NCI-H510A (cell line): Measurements from ENCODE around the gene BMI1.
"Not testable (repeated sequence)": the region's sequence is repeated elsewhere in the genome, so short reads cannot be mapped to it uniquely, and the experiment has no call there.

Source experiments
- DNase-seq: peaks from one replicate; lab custom pipeline; 2025; lab: John Stamatoyannopoulos, UW

Gene BMI1

DNA sequence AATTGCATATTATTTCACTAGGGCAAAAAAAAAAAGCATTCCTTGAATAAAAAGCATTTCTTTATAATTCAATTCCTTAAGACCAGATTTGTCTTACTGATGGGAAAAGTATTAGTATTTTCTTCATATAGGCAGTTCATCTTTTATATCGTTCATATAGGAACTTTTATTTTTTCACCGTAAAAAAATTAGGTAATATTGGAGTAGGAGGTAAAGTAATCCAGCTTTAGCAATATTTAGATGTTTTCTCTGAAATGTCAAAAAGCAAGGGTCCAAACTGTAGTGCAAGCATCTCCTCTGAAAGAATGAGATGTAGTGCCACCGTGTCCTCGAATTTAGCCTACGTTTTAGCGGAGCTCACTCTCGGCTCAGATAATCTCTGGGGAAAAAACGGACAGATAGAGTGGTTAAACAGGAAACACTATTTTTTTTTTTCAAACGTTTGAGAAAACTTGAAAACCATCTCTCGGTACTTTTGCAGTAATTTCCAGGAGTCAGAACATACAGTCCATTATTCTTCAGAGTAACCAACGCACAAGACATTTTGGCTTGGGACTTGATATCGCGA is 18.9 kb downstream of the BMI1 start:
- DNase-seq, result no peak

DNA sequence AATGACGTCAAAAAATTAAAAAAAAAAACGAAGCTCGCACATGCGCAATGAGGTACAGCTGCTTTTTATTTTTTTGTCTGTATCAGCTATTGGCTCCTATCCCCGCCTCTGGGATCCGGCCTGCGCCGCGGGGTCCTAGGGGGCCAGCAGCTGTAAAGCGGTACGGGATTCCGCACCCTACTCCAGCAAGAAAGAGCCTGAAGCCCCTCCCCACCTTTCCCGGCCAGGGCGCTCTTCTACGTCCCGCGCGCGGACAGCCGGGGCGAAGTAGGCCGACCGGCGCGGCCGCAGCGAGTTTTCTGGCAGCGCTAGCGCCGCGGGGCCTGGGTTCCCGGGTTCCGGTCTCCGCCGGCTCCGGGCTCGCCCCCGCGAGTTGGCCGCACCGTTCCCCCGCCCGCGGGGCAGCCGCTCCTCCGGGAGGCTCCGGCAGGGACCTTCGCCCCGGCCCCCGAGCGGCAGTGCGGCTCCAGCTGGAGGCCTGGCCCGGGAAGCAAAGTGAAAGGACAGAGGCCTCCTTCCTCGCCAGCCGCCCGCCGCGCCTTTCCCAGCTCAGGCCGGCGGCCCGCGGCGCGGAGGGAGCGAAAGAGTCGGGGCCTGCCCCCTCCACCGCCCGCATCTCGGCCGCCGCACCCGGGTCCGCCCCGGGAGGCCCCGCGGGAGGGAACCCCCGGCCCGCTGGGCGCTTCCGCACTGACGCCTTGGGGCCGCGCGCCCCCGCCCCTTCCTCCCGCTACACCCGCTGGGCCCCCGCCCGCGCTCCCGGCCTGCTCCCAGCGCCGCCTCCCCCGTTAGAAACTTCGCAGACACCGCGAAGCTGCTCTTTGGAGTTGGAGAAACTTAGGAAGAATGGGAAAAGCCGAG is 19.7 kb downstream of the BMI1 start:
- peak; percentile 30 for DNase-seq

DNA sequence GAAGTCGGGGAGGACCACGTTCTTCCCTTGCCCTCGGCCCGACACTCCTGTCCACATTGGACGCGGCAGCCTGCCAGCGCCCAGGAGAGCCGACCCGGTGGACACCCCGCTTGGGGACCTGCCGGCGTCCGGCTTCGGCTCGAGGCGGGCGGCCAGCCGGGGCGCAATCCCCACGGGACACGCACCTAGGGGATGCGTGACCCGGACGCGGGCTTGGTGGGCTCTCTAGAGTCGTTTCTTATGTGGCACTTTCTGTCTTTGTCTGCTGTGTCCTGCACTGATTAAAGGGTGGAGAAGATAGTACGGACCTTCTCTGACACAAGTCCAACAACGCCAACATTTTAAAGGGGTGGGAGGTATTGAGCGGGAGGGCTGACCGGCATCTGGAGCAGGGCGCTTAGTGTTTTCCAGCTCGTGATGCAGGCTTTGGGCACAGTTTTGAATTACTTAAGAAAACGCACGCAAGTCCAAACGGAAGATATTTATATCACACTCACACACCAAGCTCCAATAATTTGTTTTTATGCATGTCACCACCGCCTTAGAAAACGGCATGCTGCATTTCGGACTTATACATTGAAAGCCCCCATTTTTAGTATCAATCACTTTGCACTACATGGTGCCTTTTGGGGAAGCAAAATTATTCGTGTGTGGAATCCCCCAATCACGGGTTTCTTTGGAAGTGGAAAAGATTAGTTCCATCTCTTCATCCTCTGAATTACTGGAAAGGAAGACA is 20.5 kb downstream of the BMI1 start:
- no peak for DNase-seq

DNA sequence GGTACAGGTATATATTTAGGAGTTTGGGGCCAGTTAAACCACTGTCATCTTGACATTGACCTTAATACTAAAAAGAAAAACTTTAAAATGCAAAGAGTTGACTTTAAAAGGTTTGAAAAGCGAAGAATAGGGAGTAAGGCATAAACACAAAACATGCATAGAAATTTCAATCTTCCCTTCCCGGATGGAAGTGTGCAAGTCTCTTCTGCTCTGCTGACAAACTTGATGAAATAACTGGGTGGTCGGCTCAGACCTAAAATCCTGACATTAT is 21.0 kb downstream of the BMI1 start:
- DNase-seq, result no peak

DNA sequence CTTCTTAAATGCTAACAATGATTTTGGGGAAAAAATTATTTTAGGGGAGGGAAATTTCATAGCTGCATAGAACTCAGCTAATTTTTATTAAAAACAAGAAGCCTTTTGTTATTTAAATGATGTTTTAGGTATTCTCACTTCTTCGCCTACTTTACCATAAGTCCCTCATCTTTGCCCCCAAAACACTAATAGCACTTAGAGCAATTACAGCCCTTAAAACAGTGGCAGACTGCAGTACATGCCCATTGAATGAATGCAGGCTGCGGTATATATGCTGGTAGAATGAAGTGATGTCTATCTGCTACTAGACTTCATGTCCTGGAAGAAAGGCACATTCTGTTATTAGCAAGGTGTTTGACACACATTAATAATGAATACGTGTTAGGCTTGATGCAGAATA is 21.5 kb downstream of the BMI1 start:
- DNase-seq, result no peak

DNA sequence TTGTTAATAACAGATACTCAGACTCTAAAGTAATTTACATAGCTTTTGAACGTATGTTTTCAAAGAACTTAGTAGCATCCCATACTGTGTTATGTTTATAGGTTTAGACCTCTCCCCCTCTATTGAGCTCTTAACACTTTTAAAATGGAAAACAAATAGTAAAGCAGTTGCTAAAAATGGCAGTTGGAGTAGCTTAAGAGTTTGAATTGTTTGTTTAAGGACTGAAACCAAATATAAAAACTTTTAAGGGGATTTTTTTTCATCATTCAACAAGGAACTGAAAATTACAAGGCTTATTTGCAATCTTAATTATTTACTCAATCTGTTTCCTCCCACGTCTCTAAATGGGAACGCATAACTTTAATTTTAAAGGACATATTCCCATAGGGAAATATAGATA is 22.8 kb downstream of the BMI1 start:
- DNase-seq, result no peak

DNA sequence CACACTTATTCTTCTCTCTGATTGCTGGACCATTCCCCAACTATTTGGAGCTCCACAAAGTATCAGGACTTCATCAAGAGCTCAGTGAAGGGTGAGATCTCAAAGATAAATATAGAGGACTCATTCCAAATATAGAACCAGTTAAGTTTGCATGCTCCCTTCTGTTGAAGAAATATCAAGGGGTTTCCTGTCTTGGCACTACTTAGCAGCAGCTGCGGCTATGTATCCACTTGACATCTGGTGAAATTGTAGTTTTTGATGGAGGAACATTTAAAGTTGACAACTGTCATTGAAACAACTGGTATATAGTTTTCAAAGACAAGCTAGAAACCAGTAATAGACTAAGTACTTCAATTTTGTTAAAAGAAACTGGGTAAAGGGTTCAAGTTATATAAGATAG is 23.4 kb downstream of the BMI1 start:
- DNase-seq, result no peak

DNA sequence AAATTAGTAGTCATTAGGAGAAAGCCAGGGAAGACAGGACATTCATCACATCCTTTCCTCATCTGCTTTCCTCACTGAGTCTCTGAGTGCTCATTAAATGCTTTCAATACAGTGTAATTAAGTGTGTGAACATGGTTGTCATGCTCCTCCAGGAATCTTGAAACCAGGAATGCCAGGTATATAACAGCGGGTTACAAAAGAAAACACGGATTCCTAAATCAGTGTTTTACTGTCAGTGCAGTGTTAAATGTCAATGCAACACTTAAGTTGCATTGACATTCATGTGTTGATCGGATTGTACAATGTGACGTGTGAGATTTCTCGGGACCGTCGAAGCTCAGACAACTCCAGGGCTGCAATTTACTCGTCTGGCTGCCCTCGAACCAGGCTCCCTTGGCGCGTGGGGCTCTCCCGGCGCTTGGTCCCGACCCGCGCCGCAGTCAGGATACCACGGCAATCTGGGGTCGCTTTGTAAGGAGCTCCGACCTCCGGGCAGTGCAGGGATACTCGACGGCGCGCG is 23.9 kb downstream of the BMI1 start:
- no peak for DNase-seq

DNA sequence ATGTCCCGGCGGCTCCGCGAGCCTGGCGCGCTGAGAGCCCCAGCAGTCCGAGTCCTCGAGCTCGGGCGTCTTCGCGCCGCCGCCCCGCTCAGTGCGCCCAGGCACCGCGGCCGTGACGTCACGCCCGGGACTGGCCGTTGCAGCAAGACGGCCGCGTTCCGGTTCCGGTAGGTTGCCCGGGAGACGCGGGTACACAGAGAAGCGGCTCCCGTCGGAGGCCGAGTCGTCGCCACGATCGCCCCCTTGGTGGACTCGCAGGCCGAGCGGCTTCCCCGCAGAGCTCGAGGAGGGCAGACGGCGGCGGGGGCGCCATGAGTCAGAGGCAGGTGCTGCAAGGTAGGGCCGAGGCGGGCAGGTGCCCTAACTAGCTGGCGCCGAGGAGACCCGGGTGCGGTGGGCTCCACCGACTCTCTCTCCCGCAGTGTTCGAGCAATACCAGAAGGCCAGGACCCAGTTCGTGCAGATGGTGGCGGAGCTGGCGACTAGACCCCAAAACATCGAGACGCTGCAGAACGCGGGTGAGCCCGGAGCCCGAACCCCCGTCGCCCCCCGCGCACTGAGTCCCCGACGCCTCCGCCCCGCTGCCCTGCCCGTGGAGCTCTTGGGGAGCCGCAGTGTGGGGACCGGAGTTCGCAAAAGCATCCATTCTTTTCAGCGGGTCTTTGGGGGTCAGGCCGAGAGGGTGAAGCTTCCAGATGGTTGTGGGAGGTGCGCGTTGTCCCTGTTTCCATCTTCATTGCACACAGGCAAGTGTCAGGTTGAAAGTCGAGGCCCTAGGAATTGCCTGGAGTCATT is 24.6 kb downstream of the BMI1 start, which contains the start of gene SPAG6:
TSS of gene SPAG6 (plus strand) at position 196 of the 795 bp plus-strand sequence. CDS start at position 312, 116 bp downstream.
- DNase-seq, result peak; percentile 81

DNA sequence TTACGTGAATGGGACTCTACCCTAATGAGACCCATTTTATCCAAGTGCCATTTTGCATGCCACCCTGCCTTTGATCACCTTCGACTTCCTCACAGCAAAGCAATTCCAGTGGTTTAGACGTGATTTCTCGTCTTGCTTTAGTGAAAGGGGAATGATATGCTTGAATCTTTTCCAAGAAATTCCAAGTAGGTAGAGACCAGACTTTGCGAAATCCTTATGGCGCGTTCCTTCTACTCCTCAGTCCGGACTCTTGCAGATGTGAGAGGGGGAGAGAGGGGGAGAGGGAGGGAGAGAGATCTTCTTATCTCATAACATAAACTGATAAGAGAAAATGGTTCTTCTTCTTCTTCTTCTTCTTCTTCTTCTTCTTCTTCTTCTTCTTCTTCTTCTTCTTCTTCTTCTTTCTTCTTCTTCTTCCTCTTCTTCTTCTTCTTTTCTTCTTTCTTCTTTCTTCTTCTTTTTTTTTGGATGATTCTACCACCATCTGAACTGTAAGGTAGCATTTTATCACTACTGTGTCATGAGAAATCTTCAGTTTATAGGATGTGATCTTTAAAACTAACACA is 25.3 kb downstream of the BMI1 start:
- DNase-seq, result no peak

DNA sequence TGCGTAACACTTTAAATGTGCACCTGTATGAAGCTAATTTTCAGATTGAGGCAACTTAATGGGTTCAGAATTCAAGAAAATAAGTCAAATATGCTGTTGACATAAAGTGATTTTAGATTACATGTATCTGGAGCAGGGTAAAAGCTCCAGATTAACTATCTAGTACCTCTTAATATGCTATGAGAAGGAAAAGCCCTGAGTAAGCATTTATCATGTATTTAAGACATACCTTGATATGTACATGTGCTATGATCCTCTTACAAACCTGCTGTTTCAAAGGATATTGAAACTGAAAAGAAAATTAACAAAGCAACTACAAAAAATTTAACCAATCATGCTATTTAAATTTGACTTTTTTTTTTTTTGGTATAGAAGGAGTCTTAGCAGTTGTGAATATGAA is 28.9 kb downstream of the BMI1 start:
- DNase-seq, result no peak

DNA sequence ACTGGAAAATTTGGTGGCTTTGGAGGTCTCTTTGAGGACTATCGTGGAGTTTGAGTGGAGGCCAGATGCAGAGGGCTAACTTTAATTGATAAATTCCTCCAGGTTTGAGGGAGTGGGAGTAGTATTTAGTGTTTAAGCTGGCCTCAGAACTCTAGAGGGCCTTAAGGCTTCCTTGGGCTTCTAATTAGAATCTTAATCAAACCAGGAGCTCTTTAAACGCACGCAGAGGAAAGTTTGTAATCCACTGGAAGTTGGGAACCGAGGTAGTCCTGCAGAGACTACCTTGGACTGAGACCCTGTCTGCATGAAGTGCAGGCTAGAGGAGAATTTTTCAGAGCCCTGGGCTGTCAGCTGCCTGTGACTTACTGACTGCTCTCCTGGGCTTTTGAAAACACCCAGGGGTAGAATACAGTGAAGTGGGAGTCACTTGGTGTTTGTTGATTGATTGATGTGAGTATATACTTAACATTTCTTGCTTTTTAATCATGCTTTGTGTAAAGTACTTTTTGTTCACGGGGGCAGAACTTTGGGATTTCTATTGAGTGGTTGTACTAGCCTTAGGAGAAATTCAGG is 30.3 kb downstream of the BMI1 start:
- DNase-seq, result no peak

DNA sequence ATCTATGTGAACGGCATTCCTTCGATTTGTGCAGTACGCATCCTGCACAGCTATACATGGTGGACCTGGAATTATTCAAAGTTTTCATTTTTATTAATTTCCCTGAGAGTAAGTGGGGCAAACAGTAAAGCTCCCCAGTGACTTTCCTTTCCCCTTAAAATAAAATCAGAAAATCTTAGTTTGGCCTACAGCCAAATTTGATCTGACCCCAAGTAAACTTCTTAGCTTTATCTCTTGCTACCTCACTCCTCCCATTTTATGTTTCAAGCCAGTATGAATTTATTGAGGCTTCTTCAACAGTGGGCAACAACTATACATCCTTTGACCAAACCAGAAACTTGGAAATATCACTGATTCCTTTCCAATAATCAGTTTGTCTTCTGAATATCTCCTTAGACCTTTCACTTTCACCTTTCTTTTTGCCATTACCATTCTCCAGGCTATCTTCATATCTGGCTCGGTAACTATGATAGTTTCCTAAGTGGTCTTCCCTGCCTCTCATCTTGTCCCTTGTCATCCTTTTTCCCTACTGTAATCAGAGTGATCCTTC is 35.5 kb downstream of the BMI1 start:
- DNase-seq, result no peak

DNA sequence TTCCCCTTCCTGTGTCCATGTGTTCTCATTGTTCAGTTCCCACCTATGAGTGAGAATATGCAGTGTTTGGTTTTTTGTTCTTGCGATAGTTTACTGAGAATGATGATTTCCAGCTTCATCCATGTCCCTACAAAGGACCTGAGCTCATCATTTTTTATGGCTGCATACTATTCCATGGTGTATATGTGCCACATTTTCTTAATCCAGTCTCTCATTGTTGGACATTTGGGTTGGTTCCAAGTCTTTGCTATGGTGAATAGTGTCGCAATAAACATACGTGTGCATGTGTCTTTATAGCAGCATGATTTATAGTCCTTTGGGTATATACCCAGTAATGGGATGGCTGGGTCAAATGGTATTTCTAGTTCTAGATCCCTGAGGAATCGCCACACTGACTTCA is 36.9 kb downstream of the BMI1 start:
- not testable (repeated sequence) for DNase-seq

DNA sequence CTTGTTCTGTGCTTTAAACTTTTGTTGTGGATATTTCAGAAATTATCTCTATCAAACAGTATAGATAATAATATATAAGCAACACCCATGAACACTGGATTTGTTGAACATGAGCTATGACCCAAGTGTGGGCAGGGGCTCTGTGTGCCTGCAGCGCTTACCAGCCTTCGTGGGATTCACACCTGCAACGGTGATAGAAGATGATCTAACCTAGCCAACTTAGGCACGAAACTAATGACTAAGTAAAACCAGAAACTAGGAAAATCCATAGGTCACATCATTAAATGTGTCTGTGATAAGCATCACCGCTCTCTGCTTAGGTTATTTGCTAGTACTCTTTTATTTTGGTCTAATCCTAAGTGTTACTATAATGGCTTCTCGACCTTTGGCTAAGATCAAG is 42.4 kb downstream of the BMI1 start:
- no peak for DNase-seq

DNA sequence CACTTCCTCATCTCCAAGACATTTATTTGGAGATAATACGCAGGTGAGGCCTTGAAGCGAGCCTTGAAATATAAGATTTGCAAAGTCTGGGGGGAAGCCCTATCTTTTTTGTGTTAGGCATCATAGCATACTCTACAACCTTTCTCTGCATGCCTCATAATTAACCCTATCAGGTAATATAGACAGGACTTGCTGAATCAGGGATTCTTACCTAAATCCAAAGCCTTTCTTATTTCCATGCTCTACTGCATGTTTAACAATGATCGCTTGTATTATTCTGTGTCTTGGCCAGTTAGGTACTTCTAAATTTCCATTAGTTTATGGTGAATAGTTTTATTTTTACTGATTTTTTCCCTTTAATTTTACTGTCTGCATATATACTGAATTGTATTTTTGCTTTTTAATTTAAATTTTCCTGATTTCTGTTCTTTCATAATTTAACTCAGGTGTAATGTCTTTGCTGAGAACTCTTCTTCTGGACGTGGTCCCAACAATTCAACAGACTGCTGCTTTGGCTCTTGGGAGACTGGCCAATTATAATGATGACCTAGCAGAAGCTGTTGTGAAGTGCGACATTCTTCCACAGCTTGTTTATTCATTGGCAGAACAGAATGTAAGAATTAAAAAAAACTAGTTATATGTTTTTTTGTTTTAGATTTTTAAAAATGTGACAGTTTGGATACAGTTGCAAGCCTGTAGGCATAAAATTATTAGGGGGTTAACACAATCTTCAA is 43.7 kb downstream of the BMI1 start:
- DNase-seq, result no peak

DNA sequence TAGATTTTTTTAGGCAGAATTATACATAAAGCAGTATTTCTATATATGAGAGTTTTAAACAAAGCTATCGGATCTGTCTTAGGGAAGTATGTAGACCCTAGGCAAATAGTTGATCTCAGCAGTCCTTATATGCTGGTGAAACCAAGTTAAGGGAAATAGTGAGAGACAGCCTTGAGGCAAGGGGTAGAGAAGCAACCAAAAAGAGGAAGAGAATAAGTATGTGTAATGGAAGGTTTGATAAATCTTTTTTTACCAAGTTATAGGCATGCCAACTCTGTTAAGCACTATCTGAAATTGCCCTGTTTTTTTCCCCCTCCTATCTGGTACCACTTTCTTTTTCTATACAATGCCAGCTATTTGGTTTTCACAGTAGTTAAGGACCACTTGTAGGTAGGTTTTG is 44.3 kb downstream of the BMI1 start:
- no peak for DNase-seq

DNA sequence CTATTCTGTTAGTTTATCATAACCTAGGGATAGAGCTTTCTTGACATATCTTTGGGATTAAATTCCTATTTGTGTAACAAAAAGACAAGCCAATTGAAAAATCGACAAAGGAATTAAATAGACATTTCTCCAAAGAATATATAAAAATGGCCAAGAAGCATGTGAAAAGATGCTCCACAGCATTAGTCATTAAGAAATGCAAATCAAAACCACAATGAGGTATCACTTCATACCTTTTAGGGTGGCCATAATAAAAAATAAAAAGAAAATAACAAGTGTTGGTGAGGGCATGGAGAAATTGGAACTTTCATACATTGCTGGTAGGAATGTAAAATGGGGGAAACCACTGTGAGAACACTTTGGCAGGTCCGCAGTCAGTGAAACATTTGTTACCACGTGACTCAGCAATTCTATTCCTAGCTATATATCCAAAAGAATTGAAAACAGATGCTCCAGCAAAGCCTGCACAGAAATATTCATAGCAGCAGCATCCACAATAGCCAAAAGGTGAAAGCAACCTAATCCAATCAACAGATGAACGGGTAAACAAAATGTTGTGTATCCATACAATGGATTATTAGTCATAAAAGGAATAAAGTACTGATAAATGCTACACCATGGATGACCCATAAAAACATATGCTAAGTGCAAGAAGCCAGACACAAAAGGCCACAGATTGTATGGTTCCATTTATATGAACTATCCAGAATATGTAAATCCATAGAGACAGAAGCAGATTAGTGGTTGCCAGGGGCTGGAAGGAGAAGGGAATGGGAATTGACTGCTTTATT is 44.9 kb downstream of the BMI1 start:
- no peak for DNase-seq

DNA sequence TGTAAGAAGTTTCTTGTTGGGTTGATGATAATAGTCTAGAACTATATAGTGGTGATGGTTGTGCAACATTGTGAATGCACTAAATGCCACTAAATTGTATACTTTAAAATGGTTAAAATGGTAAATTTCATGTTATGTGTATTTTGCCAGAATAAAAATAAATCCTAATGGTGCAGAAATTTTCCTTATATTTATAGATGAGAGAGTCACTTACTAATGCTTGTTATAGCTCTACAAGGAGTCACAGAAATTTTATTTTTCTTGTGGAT is 45.5 kb downstream of the BMI1 start:
- DNase-seq, result no peak

DNA sequence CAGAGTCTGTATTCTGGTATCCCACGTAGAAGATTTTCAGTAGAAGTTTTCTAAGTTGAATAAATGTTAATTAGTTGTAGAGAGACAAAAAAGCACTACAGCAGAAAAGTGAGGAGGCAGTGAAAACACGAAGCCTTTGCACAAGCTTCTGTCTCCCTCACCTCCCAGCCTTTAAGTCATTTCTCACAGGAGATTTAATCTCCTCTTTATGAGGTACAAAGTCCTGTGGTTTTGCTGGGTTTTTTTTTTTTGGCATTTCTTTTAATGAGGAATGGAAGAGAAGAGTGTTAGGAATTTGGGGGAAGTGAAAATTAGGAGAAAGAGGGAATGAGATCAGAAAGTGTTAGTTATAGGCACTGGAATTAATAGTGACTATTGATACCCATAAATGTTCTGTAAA is 45.9 kb downstream of the BMI1 start:
- DNase-seq, result no peak
